Keratinocyte (primary cell): Measurements from ENCODE around the gene HDAC9. TPM values are rescaled to one million over a fixed set of nuclear protein-coding genes. Genes with fewer than 3 reads are reported as not detected.

Source experiments
- DNase-seq: peaks from one replicate; pipeline ENCODE4 v3.0.0-alpha.2; 2011; ENCODE audit warnings: low read depth, missing footprints, low spot score
- FAIRE-seq: peaks from 2 replicates; lab custom pipeline; 2011; peaks lifted over from hg19 to GRCh38; lab: Jason Lieb, UNC
- H2AFZ ChIP-seq: 2 replicates; pipeline ENCODE4 v1.6.0; 2012; ENCODE audit warnings: low read length, control low read depth, inconsistent platforms; ENCODE audit not compliant: control insufficient read depth
- H3K27ac ChIP-seq: 2 replicates; pipeline ENCODE4 v1.5.1; 2011; ENCODE audit warnings: low read length; ENCODE audit not compliant: control insufficient read depth, insufficient read depth
- H3K27me3 ChIP-seq: 3 replicates; pipeline ENCODE4 v1.6.0; 2011; ENCODE audit warnings: low read length; ENCODE audit not compliant: control insufficient read depth, insufficient read depth; ENCODE audit errors: extremely low read depth
- H3K36me3 ChIP-seq, 2 experiments: 2 replicates in 1 of 2; 3 replicates in 1 of 2; pipeline ENCODE4 v1.5.1; 2011; ENCODE audit warnings: low read length in 2 of 2, mild to moderate bottlenecking in 1 of 2; ENCODE audit not compliant: control insufficient read depth in 2 of 2, insufficient read depth in 2 of 2; ENCODE audit errors: extremely low read depth in 1 of 2
- H3K4me1 ChIP-seq: 3 replicates; pipeline ENCODE4 v1.5.1; 2011; ENCODE audit warnings: low read length; ENCODE audit not compliant: control insufficient read depth, insufficient read depth; ENCODE audit errors: extremely low read depth
- H3K4me2 ChIP-seq: 3 replicates; pipeline ENCODE4 v1.6.0; 2011; ENCODE audit warnings: low read depth, low read length; ENCODE audit not compliant: control insufficient read depth, insufficient read depth; ENCODE audit errors: extremely low read depth
- H3K4me3 ChIP-seq, 3 experiments: fragments of 200-600 bp in 1 of 3; sonication (generic) in 1 of 3; 2 replicates in 2 of 3; 3 replicates in 1 of 3; pipeline ENCODE4 v1.5.1; 2011 to 2016; ENCODE audit warnings: low read length in 3 of 3, mild to moderate bottlenecking in 3 of 3, control low read depth in 2 of 3, inconsistent platforms in 1 of 3, low read depth in 1 of 3, mixed read lengths in 1 of 3, mixed run types in 1 of 3, moderate library complexity in 1 of 3; ENCODE audit not compliant: control insufficient read depth in 2 of 3, insufficient read depth in 2 of 3; ENCODE audit errors: extremely low read depth in 1 of 3
- H3K79me2 ChIP-seq: 2 replicates; pipeline ENCODE4 v1.6.0; 2012; ENCODE audit warnings: low read length; ENCODE audit not compliant: control insufficient read depth, insufficient read depth
- H3K9ac ChIP-seq: 3 replicates; pipeline ENCODE4 v1.6.0; 2011; ENCODE audit warnings: low read length; ENCODE audit not compliant: control insufficient read depth, insufficient read depth; ENCODE audit errors: extremely low read depth
- H3K9me1 ChIP-seq: 3 replicates; pipeline ENCODE4 v1.6.0; 2011; ENCODE audit warnings: low read length; ENCODE audit not compliant: control insufficient read depth, insufficient read depth; ENCODE audit errors: extremely low read depth
- H3K9me3 ChIP-seq: 2 replicates; pipeline ENCODE4 v1.5.1; 2012; ENCODE audit warnings: low read depth, low read length; ENCODE audit not compliant: control insufficient read depth
- H4K20me1 ChIP-seq: 3 replicates; pipeline ENCODE4 v1.6.0; 2011; ENCODE audit warnings: low read length; ENCODE audit not compliant: control insufficient read depth, insufficient read depth; ENCODE audit errors: extremely low read depth
- CTCF ChIP-seq, 3 experiments: IDR thresholded peaks in 1 of 3; conservative IDR thresholded peaks in 1 of 3; optimal IDR thresholded peaks in 1 of 3; 2 replicates in 2 of 3; 3 replicates in 1 of 3; pipeline versions ENCODE3 to v1.5.1; 2011; ENCODE audit warnings: low read length in 3 of 3, mild to moderate bottlenecking in 3 of 3, moderate library complexity in 2 of 3, control low read depth in 1 of 3, inconsistent platforms in 1 of 3; ENCODE audit not compliant: insufficient read depth in 2 of 3; ENCODE audit errors: extremely low read depth in 1 of 3
- EZH2 ChIP-seq: IDR thresholded peaks from one replicate; pipeline ENCODE4 v1.6.1; 2012; ENCODE audit warnings: inconsistent platforms, mild to moderate bottlenecking, low read length, moderate library complexity
- dilution Hi-C: fragments of 300-500 bp; cut with MboI; formaldehyde crosslinking; loops from one replicate; pipeline ENCODE4 v1.7.0; 2020; ENCODE audit warnings: low sequenced_read_pairs; ENCODE audit not compliant: extremely low pct_ligation_motif_present
- polyA plus RNA-seq, 5 experiments: library from polyadenylated mRNA; depleted of rRNA in 3 of 5; stranded (reverse) in 3 of 5; stranded (forward) in 1 of 5; unstranded in 1 of 5; fragments of >200 nt; gene quantifications; 1 replicate in 1 of 5; 2 replicates in 3 of 5; 3 replicates in 1 of 5; pipeline versions ENCODE4 v1.2.1 to v1.2.3, GENCODE V29; 2011 to 2012; ENCODE audit warnings: missing spikeins in 2 of 5, low read depth in 1 of 5, low replicate concordance in 1 of 5

The HDAC9 gene
- polyA plus RNA-seq, 1 donor (not counting 4 experiments of a cell fraction or from before 2014, with no cell fraction given) = 24.6 TPM

- Histone ChIP-seq H3K4me3 (no peak overlapping the region), H3K36me3 (peaks cover 4 to 6% of the 10 kb centered on the region in 2 experiments), H3K79me2 (peaks cover 7% of the 10 kb centered on the region), H3K9me1 (no peaks in the 10 kb centered on the region), H3K27ac (no peak overlapping the region), H3K27me3 (no peaks in the 10 kb centered on the region), H3K4me2 (no peak overlapping the region), H4K20me1 (no peaks in the 10 kb centered on the region), H2AFZ (no peak overlapping the region), H3K4me1 (no peaks in the 10 kb centered on the region), H3K9ac (no peak overlapping the region), H3K9me3 (no peaks in the 10 kb centered on the region)
- DNase-seq = no peak
- no peak for FAIRE-seq
- dilution Hi-C loops = no loop called here
- TF ChIP-seq CTCF (optimal IDR thresholded peaks at IDR 0.05 in 1 of 3, IDR thresholded peaks at IDR 0.05 in 1 of 3, conservative IDR thresholded peaks at IDR 0.05 in 1 of 3; ENCODE audit: extremely low read depth in 1 of 3, insufficient read depth in 2 of 3, low read length in 3 of 3) (no peak), EZH2 (no peak)
Measured at GRCh38 chr7:18548534-18548933, 53.0 kb downstream of the HDAC9 start.

DNA sequence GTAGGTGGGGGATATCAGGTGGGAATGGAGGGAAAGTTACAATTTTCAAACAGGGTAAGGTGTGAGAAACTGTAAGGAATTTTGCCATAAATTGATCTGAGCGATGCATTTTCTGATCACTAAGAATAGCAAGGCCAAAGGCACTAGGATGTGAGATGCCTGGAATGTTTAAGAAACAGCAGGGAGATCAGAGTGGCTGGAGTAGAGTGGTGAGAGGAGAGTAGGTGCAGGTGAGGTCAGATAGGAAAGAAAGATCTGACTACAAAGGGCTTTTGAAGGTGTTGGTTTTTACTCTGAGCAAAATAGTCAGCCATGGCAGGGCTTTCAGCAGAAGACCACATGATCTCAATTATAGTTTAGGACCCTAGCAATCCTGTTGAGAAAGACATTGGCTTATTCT lies 55.0 kb downstream of the HDAC9 start:
- H2AFZ ChIP-seq = no peak overlapping the region
- H4K20me1 ChIP-seq = no peaks in the 10 kb centered on the region
- no peak overlapping the region for H3K4me3 ChIP-seq
- TF ChIP-seq CTCF (optimal IDR thresholded peaks at IDR 0.05 in 1 of 3, IDR thresholded peaks at IDR 0.05 in 1 of 3, conservative IDR thresholded peaks at IDR 0.05 in 1 of 3; ENCODE audit: extremely low read depth in 1 of 3, insufficient read depth in 2 of 3, low read length in 3 of 3) (no peak), EZH2 (no peak)
- no peaks in the 10 kb centered on the region for H3K79me2 ChIP-seq
- dilution Hi-C loops = no loop called here
- H3K27ac ChIP-seq = no peak overlapping the region
- H3K9me1 ChIP-seq = no peaks in the 10 kb centered on the region
- no peaks in the 10 kb centered on the region for H3K4me1 ChIP-seq
- no peak overlapping the region for H3K9ac ChIP-seq
- DNase-seq (no peak), FAIRE-seq (no peak)
- no peaks in the 10 kb centered on the region for H3K27me3 ChIP-seq
- H3K36me3 ChIP-seq = no peaks in the 10 kb centered on the region
- no peak overlapping the region for H3K4me2 ChIP-seq
- H3K9me3 ChIP-seq = no peaks in the 10 kb centered on the region
